Fibroblast of skin of left quadriceps (primary cell): ENCODE results near the gene SLC7A4.

ENCODE experiments used
- DNase-seq, 2 experiments: peaks; one replicate each; pipeline ENCODE4 v3.0.0-alpha.2; 2013; ENCODE audit warnings: low read depth in 2 of 2

SLC7A4 gene

DNA sequence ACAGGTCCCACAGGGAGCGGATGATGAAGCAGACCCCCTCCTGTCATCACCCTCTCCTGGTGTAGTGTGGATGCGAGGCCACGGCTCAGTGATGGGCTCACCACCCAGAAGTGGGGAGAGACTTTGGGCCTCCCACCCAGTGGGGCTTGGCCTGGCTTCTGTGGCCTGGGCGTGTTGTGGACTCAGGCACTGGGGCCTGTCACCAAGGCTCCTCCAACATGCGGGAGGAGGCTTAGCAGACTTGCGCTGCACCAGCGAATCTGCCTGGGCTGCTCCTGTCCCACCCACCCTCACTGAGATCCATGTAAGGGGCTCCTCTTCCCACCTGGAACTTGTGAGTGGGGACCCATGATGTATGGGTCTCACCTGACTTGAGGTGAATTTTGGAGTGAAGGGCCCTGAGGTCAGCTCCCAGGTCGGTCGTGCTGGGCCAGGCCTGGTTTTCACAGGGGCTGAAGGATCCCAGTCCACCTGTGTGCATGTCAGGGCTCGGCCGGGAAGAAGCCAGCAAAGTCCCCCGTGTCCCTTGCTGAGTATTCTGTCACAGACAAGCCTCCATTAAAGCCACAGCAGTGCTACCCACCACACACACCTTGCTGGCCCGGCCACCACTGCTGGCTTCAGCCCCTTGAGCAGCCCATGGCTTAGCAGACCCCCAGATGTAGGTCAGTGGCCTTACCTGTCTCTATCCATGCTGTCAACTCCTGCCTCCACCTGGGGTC lies 34.7 kb downstream of the SLC7A4 start:
- no peak for DNase-seq

DNA sequence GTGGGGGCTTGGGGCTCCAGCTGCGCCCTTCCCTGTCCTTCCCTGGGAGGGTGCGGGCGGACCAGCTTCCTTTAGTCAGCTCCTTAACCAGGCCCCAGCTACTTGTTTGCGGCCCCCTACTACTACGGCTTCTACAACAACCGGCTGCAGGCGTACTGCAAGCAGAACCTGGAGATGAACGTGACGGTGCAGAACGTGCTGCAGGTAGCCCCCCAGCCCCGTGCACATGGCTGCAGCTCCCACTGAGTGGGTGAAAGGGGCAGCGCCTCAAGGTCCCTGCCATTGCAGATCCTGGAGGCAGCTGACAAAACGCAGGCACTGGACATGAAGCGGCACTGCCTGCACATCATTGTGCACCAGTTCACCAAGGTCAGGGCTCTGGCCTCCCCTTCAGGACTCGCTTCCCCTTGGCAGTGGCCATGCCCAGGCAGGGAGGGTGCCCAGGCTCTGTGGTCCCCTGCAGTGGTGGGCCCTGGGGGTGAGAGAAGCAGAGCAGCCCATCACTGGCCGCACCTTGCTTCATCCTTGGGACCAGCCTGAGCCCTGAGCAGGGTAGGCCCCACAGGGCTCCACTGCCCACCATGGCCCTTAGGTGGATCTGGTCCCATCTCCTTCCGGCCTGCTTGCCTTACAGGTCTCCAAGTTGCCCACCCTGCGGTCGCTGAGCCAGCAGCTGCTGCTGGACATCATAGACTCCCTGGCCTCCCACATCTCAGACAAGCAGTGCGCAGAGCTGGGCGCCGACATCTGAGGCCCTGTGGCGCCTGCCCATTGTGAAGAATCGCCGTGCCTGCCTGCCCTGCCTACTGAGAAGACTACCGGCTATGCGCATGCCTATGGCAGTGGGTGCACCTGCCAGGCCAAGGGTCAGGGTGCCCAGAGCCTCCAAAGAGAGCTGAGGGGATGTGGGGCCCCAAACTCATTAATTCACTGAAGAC lies 35.5 kb downstream of the SLC7A4 start:
- no peak for DNase-seq

DNA sequence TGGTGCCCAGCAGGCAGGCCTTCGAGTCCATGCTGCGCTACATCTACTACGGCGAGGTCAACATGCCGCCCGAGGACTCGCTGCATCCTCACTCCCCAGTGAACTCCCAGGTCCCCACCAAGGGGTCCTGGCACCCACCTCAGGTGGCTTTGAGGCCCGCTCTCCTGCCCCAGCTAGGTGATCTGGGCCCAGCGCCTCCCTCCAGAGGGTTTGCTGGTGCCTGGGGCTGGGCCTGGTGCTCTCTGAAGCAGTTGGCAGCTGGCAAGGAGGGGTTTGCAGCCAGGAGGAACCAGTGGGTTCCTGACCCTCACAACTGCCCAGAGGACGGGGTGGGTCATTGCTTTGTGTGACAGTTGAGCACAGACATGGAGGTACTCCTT lies 36.3 kb downstream of the SLC7A4 start:
- DNase-seq, result no peak

DNA sequence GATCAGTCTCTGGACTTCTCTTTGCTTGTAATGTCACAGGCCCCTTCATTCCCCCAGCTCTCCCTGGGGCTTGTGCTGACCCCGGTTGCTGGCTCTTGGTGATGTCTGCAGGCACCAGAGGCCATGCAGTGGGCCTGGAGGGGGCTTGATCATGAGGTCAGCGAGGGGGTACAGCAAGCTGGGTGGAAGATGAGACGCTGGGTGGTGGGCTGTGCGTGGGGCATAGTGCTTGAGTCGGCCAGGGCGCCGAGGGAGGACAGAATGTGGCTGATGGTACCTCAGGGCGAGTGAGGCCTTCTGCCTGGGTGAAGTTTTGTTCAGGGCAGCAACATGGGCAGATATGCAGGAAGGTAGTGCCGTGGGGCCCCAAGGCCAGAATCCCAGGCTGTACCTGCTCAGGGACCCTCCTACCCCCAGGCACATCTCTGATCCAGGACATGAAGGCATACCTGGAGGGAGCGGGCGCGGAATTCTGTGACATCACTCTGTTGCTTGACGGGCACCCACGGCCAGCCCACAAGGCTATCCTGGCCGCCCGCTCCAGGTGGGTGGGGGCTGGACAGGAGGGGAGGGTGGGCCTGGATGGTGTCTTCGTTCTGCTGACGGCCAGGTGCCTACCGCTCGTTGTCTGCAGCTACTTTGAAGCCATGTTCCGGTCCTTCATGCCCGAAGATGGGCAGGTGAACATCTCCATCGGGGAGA lies 36.9 kb downstream of the SLC7A4 start:
- no peak for DNase-seq

DNA sequence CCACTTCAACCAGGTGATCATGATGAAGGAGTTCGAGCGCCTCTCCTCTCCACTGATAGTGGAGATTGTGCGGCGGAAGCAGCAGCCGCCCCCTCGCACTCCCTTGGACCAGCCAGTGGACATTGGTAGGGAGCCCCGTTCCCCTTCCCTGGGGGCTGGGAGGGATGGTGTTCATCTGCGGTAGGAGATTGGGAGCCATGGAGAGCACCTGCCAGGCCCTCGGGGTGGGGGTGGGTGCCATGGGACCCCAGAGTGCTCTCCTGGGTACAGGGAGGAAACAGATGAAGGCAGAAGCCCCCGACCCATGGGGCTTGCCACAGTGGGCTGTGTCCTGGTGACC lies 37.5 kb downstream of the SLC7A4 start:
- no peak for DNase-seq

DNA sequence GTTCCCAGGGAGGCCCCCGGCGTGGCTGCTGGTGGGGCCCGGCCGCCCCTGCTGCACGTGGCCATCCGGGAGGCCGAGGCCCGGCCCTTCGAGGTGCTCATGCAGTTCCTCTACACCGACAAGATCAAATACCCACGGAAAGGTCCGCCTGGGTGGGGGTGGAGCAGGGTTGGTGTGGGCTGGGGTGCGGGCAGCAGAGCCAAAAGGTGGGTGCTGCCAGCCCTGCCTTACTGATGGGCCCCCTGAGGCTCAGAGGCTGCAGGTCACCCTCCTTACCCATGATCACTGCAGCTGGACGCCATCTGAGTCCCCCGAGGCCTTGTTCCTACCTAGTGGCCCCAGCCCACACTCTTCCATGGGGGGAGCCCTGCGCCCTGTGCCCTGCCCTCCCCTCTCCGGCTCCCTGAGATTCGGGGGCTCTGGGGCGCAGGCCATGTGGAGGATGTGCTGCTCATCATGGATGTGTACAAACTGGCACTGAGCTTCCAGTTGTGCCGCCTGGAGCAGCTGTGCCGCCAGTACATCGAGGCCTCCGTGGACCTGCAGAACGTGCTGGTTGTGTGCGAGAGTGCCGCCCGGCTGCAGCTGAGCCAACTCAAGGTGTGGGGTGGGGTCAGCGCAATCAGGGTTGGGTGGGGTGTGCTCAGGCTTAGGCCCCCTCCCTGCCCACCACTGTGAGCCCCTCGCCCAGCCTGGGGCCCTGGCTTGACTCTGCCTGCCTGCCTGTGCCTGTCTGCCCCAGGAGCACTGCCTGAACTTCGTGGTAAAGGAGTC lies 38.0 kb downstream of the SLC7A4 start:
- no peak for DNase-seq

DNA sequence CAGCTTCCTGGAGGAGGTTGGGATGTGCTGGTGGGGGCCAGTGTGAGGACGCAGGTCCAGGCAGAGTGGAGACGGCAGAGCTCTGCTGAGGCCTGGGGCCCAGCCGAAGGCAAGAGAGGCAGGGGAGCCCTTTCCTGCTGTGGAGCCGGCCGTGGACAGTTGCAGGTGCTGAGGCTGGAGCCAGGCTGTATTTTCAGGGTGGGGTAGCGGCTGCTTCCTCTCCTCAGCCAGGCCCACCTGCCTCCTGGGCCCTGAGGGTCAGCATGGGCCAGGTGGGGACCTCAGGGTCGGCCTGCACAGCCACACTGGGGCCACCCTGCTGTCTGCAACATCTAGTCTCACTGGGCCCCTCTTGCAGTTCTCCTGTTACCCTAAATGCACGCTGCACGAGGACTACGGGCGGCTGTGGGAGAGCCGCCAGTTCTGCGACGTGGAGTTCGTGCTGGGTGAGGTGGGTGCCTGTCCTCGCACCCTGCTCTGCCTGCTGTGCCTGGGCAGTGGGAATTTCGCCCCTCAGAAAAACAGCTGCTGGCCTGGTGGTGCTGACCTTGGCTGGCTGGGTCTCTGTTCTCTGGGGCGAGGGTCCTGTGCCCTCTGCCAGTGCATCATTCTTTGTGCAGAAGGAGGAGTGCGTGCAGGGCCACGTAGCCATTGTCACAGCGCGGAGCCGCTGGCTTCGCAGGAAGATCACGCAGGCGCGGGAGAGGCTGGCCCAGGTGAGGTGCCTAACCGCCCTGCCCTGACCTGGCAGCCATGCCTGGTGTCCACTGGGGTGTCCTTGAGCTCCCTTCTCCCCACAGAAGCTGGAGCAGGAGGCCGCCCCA lies 38.8 kb downstream of the SLC7A4 start:
- DNase-seq, result no peak

DNA sequence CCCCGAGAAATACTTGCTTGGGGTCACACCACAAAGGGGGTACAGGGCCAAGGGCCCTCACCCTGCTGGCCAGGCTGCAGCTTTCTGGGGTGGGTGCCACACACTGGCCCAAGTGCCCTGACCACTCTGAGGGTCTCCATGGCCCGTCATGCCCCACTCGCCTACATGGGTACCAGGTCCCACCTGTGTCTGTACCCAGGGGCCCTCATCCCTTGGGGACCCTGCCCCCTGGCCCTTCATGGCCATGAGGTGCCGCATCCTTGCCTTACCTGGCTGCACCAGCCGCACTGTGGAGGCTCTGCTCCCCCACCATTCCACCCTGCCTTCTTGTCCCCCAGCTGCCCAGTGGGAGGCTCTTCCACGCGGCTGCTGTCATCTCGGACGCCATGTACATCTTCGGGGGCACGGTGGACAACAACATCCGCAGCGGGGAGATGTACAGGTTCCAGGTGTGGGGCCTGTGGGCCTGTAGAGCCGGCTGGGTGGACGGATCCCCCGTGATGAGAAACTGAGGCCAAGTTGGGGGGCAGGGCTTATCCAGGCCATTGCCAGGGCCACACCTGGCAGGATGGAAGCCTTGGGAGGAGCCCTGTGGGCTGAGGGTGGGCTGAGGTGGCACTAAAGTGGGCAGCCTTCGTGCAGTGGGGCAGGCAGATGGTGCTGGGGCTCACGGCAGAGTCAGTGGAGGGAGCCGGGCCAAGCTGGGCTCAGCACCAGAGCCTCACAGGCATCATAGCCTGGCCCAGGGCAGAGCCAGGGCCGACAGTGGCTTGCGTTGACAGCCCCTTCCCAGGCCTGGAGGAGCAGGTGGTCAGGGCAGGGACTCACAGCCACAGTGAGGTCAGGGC lies 39.7 kb downstream of the SLC7A4 start:
- no peak for DNase-seq

DNA sequence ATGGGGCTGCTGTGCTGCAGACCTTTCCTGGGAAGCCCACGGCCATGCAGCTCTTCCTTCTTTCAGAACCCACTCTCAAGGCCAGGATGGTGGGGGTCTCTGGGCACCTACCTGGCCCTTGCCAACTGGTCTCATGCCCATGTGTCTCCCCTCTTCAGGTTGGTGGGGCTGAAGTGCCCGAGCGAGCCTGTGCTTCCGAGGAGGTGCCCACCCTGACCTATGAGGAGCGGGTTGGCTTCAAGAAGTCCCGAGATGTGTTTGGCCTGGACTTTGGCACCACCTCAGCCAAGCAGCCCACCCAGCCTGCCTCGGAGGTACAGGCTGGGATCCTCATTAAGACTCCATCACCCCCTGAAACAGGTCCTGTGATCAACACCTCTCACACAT lies 40.3 kb downstream of the SLC7A4 start:
- DNase-seq, result no peak

DNA sequence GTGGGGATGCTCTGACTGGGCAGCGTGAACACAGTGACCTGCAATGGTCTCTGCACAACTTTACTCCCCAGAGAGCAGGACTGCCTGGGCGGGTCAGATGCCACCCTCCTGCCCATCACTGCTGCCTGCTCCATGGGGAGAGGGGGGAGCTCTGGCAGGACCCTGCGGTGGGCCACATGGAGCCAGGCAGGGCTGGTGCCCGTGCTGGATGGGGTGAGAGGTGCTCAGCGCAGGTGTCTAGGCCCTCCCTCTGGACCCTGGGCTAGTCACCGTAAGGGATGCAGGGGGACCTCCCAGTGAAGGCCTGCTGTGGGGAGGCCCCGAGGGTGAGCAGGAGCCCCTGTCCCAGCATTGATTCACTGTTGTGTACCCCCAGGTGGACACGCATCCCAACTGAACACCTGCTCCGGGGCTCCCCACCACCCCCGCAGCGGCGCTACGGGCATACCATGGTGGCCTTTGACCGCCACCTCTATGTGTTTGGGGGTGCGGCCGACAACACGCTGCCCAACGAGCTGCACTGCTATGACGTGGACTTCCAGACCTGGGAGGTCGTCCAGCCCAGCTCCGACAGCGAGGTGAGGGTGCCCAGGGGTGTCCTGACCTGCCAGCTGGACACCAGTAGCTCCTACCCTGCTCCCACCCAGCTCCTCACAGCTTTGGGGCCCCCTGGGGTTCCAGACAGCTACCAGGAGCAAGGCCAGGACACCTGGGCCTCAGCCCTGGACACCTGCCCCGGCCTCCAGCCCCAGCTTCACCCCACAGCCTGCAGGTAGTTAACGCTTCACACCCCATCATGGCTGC lies 40.9 kb downstream of the SLC7A4 start:
- no peak for DNase-seq

DNA sequence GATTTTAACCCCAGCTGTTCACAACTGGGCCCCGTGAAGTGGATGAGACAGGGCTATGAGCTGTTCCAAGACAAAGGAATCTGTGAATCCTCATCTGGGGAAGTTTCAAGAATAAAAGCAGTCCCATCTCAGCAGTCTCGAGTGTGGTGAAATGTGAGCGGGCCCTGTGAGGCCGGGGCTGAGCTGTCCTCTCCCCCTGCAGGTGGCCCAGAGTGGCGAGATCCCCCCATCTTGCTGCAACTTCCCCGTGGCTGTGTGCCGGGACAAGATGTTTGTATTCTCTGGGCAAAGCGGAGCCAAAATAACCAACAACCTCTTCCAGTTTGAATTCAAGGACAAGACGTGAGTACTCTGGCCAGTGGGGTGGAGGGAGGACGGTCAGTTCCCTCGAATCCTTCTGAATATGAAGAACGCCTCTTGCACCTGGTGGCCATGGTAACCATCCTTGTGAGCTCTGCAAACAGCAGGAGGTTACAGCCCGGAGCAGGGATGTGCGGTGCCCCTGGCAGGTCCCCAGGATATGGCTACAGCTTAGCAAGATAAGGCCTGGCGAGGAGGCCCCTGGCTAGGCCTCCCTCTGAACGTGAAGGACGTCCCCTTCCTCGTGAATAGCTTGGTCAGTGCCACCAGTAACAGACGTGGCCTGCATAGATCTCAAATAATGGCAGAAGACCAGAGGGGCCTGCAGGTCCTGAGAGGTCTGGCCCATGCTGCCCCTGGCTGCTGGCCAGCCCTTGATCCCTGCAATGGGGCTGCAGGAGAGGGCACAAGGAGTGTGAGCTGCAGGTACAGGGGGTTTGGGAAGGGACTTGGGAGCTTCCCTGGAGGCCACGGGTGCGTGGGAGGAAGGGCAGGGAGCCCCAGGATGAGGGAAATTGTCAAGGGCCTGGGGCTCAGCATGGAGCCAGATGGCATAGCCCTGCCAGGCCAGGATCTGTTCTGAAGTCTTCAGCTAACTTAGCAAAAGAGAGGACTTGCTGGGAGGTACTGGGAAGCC lies 41.9 kb downstream of the SLC7A4 start:
- no peak for DNase-seq

DNA sequence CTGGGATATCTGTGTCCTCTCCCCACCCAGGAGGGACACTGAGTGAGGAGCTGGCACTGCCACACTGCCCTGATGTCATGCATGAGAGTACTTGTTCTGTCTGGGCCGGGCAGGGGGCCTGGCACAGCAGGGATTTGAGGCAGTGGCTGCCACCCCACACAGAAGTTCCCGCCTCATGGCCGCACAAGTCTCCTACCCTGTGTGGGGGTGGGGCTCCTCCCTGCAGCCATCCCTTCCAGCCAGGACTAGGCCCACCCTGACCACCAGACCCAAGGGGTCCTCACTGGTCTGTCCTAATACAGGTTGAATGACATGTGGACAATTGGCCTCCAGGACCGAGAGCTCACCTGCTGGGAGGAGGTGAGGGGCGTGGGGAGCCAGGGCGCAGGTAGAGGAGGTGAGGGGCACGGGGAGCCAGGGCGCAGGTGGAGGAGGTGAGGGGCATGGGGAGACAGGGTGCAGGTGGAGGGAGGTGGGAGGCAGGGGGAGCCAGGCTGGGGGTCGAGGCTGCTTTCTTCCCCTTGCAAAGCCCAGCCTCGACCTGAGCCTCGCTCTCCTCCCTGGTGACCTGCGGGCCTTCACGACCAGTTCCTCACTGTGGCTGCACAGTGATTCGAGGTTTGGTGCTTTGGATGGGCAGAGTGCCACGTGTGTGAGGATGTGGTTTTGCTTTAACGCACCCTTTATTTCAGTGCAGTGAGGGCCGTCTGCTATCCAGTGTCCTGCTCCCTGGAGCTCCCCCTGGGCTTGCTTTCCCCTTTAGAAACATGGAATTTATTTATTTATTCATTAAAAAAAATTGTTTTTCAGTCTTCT lies 42.8 kb downstream of the SLC7A4 start:
- no peak for DNase-seq

DNA sequence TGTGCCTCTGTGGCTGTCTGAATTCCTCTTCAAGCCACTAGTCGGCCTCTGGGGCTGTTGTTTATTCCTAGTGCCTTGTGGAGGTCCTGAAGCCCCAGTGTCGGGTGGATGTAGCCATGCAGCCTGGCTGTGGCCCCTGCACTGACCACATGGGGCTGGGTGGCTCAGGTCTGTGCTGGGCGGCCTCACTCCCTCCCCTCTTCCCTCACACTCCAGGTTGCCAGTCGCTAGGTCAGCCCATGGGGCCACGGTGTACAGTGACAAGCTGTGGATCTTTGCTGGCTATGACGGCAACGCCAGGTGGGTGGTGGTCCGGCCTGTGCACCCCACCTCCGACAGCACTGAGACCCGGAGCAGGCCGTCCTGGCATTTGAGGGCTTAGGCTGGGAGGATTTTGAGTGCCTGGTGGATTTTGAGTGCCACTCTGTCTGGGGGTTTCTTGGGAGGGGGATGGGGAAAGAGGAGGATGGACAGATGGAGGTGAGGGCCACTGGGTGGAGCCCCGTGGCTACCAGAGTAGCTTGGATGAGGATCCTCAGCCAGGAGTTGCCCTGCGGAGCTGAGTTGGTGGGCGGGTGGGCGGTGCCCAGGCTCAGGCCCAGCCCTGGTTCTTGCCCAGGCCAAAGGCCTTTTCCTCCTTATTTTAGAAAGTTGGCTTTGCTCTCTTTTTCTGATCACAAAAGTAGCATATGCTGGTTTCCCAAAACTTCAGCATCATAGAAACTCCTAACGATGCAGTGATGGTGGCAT lies 43.6 kb downstream of the SLC7A4 start:
- no peak for DNase-seq

DNA sequence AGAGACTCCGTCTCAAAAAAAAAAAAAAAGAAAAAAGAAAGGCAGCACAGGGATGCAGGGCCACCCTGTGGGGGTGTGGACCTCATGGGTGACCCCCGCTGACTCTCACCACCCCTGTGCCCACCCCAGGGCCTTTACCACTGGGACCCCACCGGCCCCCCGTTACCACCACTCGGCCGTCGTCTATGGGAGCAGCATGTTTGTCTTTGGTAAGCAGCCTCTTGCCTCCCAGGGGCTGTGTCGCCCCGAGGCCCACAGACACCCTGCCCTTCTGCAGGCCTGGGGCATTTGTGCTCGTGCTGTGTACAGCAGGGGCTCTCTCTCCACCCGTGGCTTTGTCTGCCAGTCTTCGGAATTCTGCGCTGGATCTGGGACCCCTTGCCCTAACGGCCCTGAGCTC lies 45.0 kb downstream of the SLC7A4 start:
- DNase-seq, result no peak

DNA sequence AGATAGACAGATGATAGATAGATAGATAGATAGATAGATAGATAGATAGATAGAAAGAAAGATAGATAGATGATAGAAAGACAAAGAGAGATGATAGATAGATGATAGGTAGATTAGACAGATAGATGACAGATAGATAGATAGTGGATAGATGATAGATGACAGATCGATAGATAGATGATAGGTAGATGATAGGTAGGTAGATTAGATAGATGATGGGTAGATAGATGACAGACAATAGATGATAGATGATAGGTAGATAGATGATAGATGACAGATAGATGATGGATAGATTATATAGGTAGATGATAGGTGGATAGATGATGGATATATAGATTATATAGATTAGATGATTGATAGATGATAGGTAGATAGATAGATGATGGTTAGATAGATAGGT lies 46.0 kb downstream of the SLC7A4 start:
- no peak for DNase-seq

DNA sequence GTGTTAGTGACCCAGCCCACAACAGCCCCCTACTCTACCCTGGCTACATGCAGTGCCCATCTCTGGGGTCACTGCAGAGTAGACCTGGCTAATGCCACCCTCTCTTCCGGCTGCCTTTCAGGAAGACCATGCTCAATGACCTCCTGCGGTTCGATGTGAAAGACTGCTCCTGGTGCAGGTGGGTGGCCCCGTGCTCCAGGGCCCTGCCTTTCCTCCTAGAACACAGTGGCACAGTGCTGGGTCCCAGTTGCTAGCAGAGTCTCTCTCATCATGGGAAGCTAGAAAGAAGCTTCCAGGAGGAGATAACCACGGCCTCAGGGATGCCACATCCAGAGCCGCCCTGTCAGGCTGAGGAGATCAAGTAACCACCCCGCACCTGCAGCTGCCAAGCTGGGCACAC lies 46.6 kb downstream of the SLC7A4 start:
- DNase-seq, result no peak
